IMR-90 (cell line): ENCODE data around the gene MARVELD3. TPM values are rescaled to one million over a fixed set of nuclear protein-coding genes. Genes with fewer than 3 reads are reported as not detected.

ENCODE experiments used
- ATAC-seq: fragments of 200-7000 bp; cut with Tn5 transposase; 2 replicates; pipeline ENCODE4 v1.9.1; 2020; ENCODE audit warnings: low read depth, mild to moderate bottlenecking, moderate library complexity
- BruUV-seq: library from RNA; stranded (reverse); fragments of 400-500 nt; replicated peaks from 2 replicates; lab custom pipeline; 2021; lab: Mats Ljungman, UMichigan
- CTCF ChIA-PET: fragments of 300-600 bp; formaldehyde crosslinking; extraction: SDS; loops from one replicate; lab custom pipeline; 2021; ENCODE audit warnings: antibody characterized with exemption; lab: Yijun Ruan, JAX
- POLR2A ChIA-PET: fragments of 300-600 bp; sonication (Branson Sonifier 250); formaldehyde crosslinking; loops from one replicate; lab custom pipeline; 2022; ENCODE audit warnings: antibody characterized with exemption; ENCODE audit not compliant: unreplicated experiment; lab: Charles Lee
- DNase-seq: peaks from one replicate; pipeline ENCODE4 v3.0.0; 2013
- H2AFZ ChIP-seq: replicated peaks from 2 replicates; pipeline ENCODE3; 2013; ENCODE audit warnings: low read length, mild to moderate bottlenecking; ENCODE audit not compliant: poor library complexity
- H2AK5ac ChIP-seq: 2 replicates; pipeline ENCODE4 v1.6.1; 2013; ENCODE audit warnings: low read depth, low read length, inconsistent platforms
- H2AK9ac ChIP-seq: replicated peaks from 2 replicates; pipeline ENCODE3; 2013; ENCODE audit warnings: mild to moderate bottlenecking, low read depth, low read length, moderate library complexity; ENCODE audit not compliant: poor library complexity
- H2BK120ac ChIP-seq: 2 replicates; pipeline ENCODE4 v1.6.1; 2013; ENCODE audit warnings: low read depth, low read length, inconsistent platforms
- H2BK15ac ChIP-seq: 3 replicates; pipeline ENCODE4 v1.6.1; 2013; ENCODE audit warnings: low read depth, low read length, inconsistent platforms
- H2BK20ac ChIP-seq: 2 replicates; pipeline ENCODE4 v1.6.1; 2013; ENCODE audit warnings: low read depth, mild to moderate bottlenecking, inconsistent platforms, low read length, moderate library complexity
- H2BK5ac ChIP-seq: 2 replicates; pipeline ENCODE4 v1.6.1; 2013; ENCODE audit warnings: mild to moderate bottlenecking, low read depth, low read length, inconsistent platforms; ENCODE audit not compliant: poor library complexity, severe bottlenecking
- H3K14ac ChIP-seq: replicated peaks from 2 replicates; pipeline ENCODE4 v1.6.1; 2013; ENCODE audit warnings: low read depth, low read length, inconsistent platforms
- H3K18ac ChIP-seq: 2 replicates; pipeline ENCODE4 v1.6.1; 2013; ENCODE audit warnings: low read depth, low read length, control low read depth
- H3K23ac ChIP-seq: 2 replicates; pipeline ENCODE4 v1.6.1; 2013; ENCODE audit warnings: low read depth, low read length, inconsistent platforms
- H3K27ac ChIP-seq: 2 replicates; pipeline ENCODE4 v1.5.1; 2013; ENCODE audit warnings: mild to moderate bottlenecking, control low read depth, low read length; ENCODE audit not compliant: insufficient read depth
- H3K27me3 ChIP-seq: 2 replicates; pipeline ENCODE4 v1.6.1; 2013; ENCODE audit warnings: low read length; ENCODE audit not compliant: control insufficient read depth, insufficient read depth
- H3K36me3 ChIP-seq: 2 replicates; pipeline ENCODE4 v1.6.1; 2013; ENCODE audit warnings: low read length, mixed read lengths; ENCODE audit not compliant: control insufficient read depth, insufficient read depth
- H3K4ac ChIP-seq: 2 replicates; pipeline ENCODE4 v1.6.1; 2013; ENCODE audit warnings: low read depth, low read length, inconsistent platforms
- H3K4me1 ChIP-seq: 2 replicates; pipeline ENCODE4 v1.6.1; 2013; ENCODE audit warnings: low read length, mixed read lengths; ENCODE audit not compliant: control insufficient read depth, insufficient read depth
- H3K4me2 ChIP-seq: 2 replicates; pipeline ENCODE4 v1.6.1; 2013; ENCODE audit warnings: low read depth, mild to moderate bottlenecking, control low read depth, low read length, moderate library complexity
- H3K4me3 ChIP-seq: 2 replicates; pipeline ENCODE4 v1.5.1; 2013; ENCODE audit warnings: low read depth, mild to moderate bottlenecking, control low read depth, low read length, moderate library complexity; ENCODE audit not compliant: insufficient read depth
- H3K56ac ChIP-seq: 2 replicates; pipeline ENCODE4 v1.6.1; 2013; ENCODE audit warnings: low read length, inconsistent platforms; ENCODE audit not compliant: insufficient read depth; ENCODE audit errors: extremely low read depth
- H3K79me1 ChIP-seq, 2 experiments: 2 replicates each; pipeline ENCODE4 v1.6.1; 2013; ENCODE audit warnings: low read length in 2 of 2, inconsistent platforms in 1 of 2, low read depth in 1 of 2
- H3K9ac ChIP-seq: 2 replicates; pipeline ENCODE4 v1.6.1; 2013; ENCODE audit warnings: low read depth, low read length, control low read depth
- H3K9me1 ChIP-seq: 2 replicates; pipeline ENCODE4 v1.6.1; 2013; ENCODE audit warnings: low read length, inconsistent platforms; ENCODE audit not compliant: insufficient read depth
- H3K9me3 ChIP-seq: 2 replicates; pipeline ENCODE4 v1.6.1; 2013; ENCODE audit warnings: low read length; ENCODE audit not compliant: control insufficient read depth, insufficient read depth
- H4K20me1 ChIP-seq: 2 replicates; pipeline ENCODE4 v1.6.1; 2013; ENCODE audit warnings: low read length, inconsistent platforms; ENCODE audit not compliant: insufficient read depth
- H4K5ac ChIP-seq: 2 replicates; pipeline ENCODE4 v1.6.1; 2013; ENCODE audit warnings: mild to moderate bottlenecking, low read depth, low read length, control low read depth
- H4K8ac ChIP-seq, 2 experiments: 2 replicates each; pipeline ENCODE4 v1.6.1; 2013; ENCODE audit warnings: low read depth in 2 of 2, low read length in 2 of 2, control low read depth in 1 of 2, inconsistent platforms in 1 of 2
- H4K91ac ChIP-seq: 2 replicates; pipeline ENCODE4 v1.6.1; 2013; ENCODE audit warnings: low read depth, low read length, inconsistent platforms; ENCODE audit not compliant: insufficient read depth
- FOS ChIP-seq: fragments of 150-350 bp; IDR thresholded peaks from 2 replicates; pipeline ENCODE4 v1.6.1; 2016; ENCODE audit warnings: low read depth, low read length
- MAFK ChIP-seq: IDR thresholded peaks from 2 replicates; pipeline ENCODE4 v1.6.1; 2012; ENCODE audit warnings: low read depth, low read length, improper control_type of control experiment
- MXI1 ChIP-seq: IDR thresholded peaks from 2 replicates; pipeline ENCODE4 v1.6.1; 2012; ENCODE audit warnings: low read depth, mild to moderate bottlenecking, low read length, moderate library complexity, borderline replicate concordance
- NFE2L2 ChIP-seq: fragments of 150-350 bp; IDR thresholded peaks from 2 replicates; pipeline ENCODE4 v1.6.1; 2016; ENCODE audit warnings: low read depth, mild to moderate bottlenecking, low read length
- POLR2A ChIP-seq: IDR thresholded peaks from 2 replicates; pipeline ENCODE4 v1.6.1; 2012; ENCODE audit warnings: mild to moderate bottlenecking, low read depth, low read length
- SMC3 ChIP-seq: fragments of 150-350 bp; IDR thresholded peaks from 2 replicates; pipeline ENCODE4 v1.6.1; 2016; ENCODE audit warnings: low read depth, mild to moderate bottlenecking, antibody characterized with exemption, low read length, moderate library complexity
- WGBS, 2 experiments: methylation state at CpG; one replicate each; pipeline versions ENCODE4 v1.1.5 to v1.1.7; 2013; ENCODE audit warnings: missing lambda C conversion rate in 2 of 2; ENCODE audit not compliant: insufficient read length in 1 of 2; ENCODE audit errors: extremely low coverage in 2 of 2; 5-methylcytosine and 5-hydroxymethylcytosine counted together
- dilution Hi-C: fragments of 300-500 bp; cut with HindIII; formaldehyde crosslinking; loops from one replicate; pipeline ENCODE4 v1.14.3; 2018; ENCODE audit warnings: low sequenced_read_pairs; ENCODE audit not compliant: unreplicated experiment
- in situ Hi-C: fragments of 300-500 bp; cut with MboI; formaldehyde crosslinking; loops from 3 replicates; pipeline ENCODE4 v1.14.3; 2019; ENCODE audit warnings: low sequenced_read_pairs, inconsistent platforms, mixed read lengths
- intact Hi-C: fragments of 100-400 bp; cut with micrococcal nuclease; formaldehyde crosslinking; loops from 2 replicates; pipeline ENCODE4 v1.10.0; 2022
- polyA plus RNA-seq, 3 experiments: library from polyadenylated mRNA; depleted of rRNA; stranded (reverse); fragments of >200 nt; gene quantifications; 2 replicates each; pipeline ENCODE4 v1.2.3, GENCODE V29; 2012; ENCODE audit warnings: low replicate concordance in 1 of 3
- total RNA-seq: library from RNA; depleted of rRNA; stranded (reverse); fragments of >200 nt; gene quantifications from 2 replicates; pipeline ENCODE4 v1.2.3, GENCODE V29; 2012

The MARVELD3 gene
- total and polyA plus RNA-seq, 2 of the 4 experiments (the other 2 are of a cell fraction) = not detected

- no peak overlapping the region for H3K14ac ChIP-seq
- POLR2A ChIA-PET = no interaction called here
- peaks cover 23% of the 10 kb centered on the region for H3K36me3 ChIP-seq
Measured at GRCh38 chr16:71673582-71673973, 47.6 kb downstream of the MARVELD3 start.

More at GRCh38 chr16:71673582-71673973, 47.6 kb downstream of the MARVELD3 start:
- H3K9me3 ChIP-seq = no peaks in the 10 kb centered on the region
- WGBS, 2 experiments = no CpG with 5 or more reads among the region's 1 CpG
- no peak overlapping the region for H3K27ac ChIP-seq
- H2BK120ac ChIP-seq = no peak overlapping the region
- H2AK9ac ChIP-seq = no peak overlapping the region
- peak; percentile 65 for ATAC-seq
- H3K4me2 ChIP-seq = no peak overlapping the region
- no peak overlapping the region for H2AK5ac ChIP-seq
- no peak overlapping the region for H3K56ac ChIP-seq
- 0 out of 2 replicates have a peak, but pooled peaks cover 4% of the 10 kb centered on the region for H4K20me1 ChIP-seq
- no peak overlapping the region for H4K8ac ChIP-seq
- H4K5ac ChIP-seq = no peak overlapping the region
- intact Hi-C loops (no loop called here), in situ Hi-C loops (no loop called here), dilution Hi-C loops (no loop called here)
- DNase-seq = no peak
- H3K27me3 ChIP-seq = no peaks in the 10 kb centered on the region
- no peak overlapping the region for H2BK20ac ChIP-seq
- no peak overlapping the region for H3K4me3 ChIP-seq
- no peak overlapping the region for H2AFZ ChIP-seq
- BruUV-seq = no TSS peak
- H2BK15ac ChIP-seq = no peak overlapping the region
- CTCF ChIA-PET = interaction anchor here (0.6 to 0.7 kb wide), 2 partner anchors 28 to 91 kb away, joined by 4 to 9 read pairs; no protein-coding TSS in a partner anchor
- H3K23ac ChIP-seq = no peak overlapping the region
- peaks cover 10% of the 10 kb centered on the region; the same call in 1 of the 2 replicates for H3K9me1 ChIP-seq
- no peak overlapping the region for H3K9ac ChIP-seq
- peaks cover 6% of the 10 kb centered on the region in 2 experiments; a peak in 2 of 4 replicates for H3K79me1 ChIP-seq
- no peak overlapping the region for H3K18ac ChIP-seq
- peaks cover 5% of the 10 kb centered on the region for H3K4me1 ChIP-seq
- no peak overlapping the region for H2BK5ac ChIP-seq
- TF ChIP-seq MXI1 (no peak), FOS (no peak), POLR2A (no peak), MAFK (no peak), SMC3 (no peak), NFE2L2 (no peak)
- H3K4ac ChIP-seq = no peak overlapping the region
- H4K91ac ChIP-seq = no peak overlapping the region
